Subcutaneous adipose tissue (tissue), 4 donors: ENCODE results near the gene ATF4. TPM values are rescaled to one million over a fixed set of nuclear protein-coding genes. Genes with fewer than 3 reads are reported as not detected.

Experiments used
- CTCF ChIP-seq: fragments of 450-650 bp; IDR thresholded peaks from one replicate; pipeline ENCODE4 v1.5.1; 2016; ENCODE audit warnings: low read depth, mild to moderate bottlenecking, control low read depth, antibody characterized with exemption, moderate library complexity
- total RNA-seq, 4 donors: library from RNA; depleted of rRNA; stranded (reverse); fragments of >200 nt; gene quantifications; one replicate each; pipeline ENCODE4 v1.1.0, GENCODE V29; 2016

ATF4 gene
- total RNA-seq, 4 donors from 2014 or later = 333 to 430 (median 399) TPM

- TF ChIP-seq CTCF = no peak
These were observed 22.9 kb upstream of the ATF4 start for GRCh38 chr22:39497429-39497828.

DNA sequence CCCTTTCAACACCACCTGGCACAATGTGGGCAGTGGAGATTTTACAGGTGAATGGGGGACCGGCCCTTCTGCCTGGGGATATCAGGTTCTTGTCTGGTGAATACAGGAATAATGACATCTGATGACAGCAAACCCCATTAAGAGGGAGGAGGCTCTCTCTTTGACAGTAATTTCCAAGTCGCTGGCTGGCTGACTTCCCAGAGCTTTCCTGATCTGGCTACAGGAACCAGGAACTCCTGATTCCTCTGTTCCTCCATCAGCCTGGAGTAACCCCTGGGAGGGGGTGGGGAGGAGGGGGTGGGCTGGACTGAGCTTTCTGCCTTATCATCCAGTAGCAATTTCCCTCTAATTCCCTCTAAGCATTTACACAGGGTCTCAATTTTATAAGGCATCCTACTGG is 22.0 kb upstream of the ATF4 start:
- TF ChIP-seq CTCF = no peak

GRCh38 chr22:39498802-39499201 is 21.6 kb upstream of the ATF4 start:
- no peak for TF ChIP-seq CTCF

- TF ChIP-seq CTCF = no peak
These were observed 20.3 kb upstream of the ATF4 start for GRCh38 chr22:39500101-39500500.

GRCh38 chr22:39501644-39502108 is 18.7 kb upstream of the ATF4 start:
- no peak for TF ChIP-seq CTCF

- no peak for TF ChIP-seq CTCF
These were observed 18.1 kb upstream of the ATF4 start, which contains the start of gene MIEF1 for GRCh38 chr22:39502109-39502788. Gene MIEF1, plus strand, starts transcription at chr22:39502290. Its CDS starts 9,005 bp downstream, at chr22:39511295.

- TF ChIP-seq CTCF = no peak
These were observed 17.5 kb upstream of the ATF4 start for GRCh38 chr22:39502789-39503409.
